ENCODE measurements around the gene MMP17.
"Not testable (repeated sequence)": the region's sequence is repeated elsewhere in the genome, so short reads cannot be mapped to it uniquely, and the experiment has no call there.

The MMP17 gene

GRCh38 chr12:131861261-131862083 is 33.3 kb downstream of the MMP17 start:
- FAIRE-seq: no peak
- no peak for DNase-seq (ENCODE audit: extremely low spot score, insufficient read length, low read depth)

- DNase-seq (ENCODE audit: extremely low spot score, insufficient read length, low read depth): no peak
- FAIRE-seq: no peak
These were observed 33.9 kb downstream of the MMP17 start for GRCh38 chr12:131862084-131862441.

- DNase-seq (ENCODE audit: extremely low spot score, insufficient read length, low read depth) (no peak), FAIRE-seq (no peak)
These were observed 34.4 kb downstream of the MMP17 start for GRCh38 chr12:131862600-131862993.

GRCh38 chr12:131862994-131863710 is 35.0 kb downstream of the MMP17 start:
- no peak for DNase-seq (ENCODE audit: extremely low spot score, insufficient read length, low read depth)
- no peak for FAIRE-seq

- DNase-seq (ENCODE audit: extremely low spot score, insufficient read length, low read depth) (no peak), FAIRE-seq (no peak)
These were observed 35.7 kb downstream of the MMP17 start for GRCh38 chr12:131863711-131864396.

- no peak for FAIRE-seq
- DNase-seq (ENCODE audit: extremely low spot score, insufficient read length, low read depth): no peak
These were observed 36.3 kb downstream of the MMP17 start for GRCh38 chr12:131864469-131864868.

GRCh38 chr12:131865180-131865875 is 37.1 kb downstream of the MMP17 start:
- no peak for FAIRE-seq
- DNase-seq (ENCODE audit: extremely low spot score, insufficient read length, low read depth): no peak

GRCh38 chr12:131867471-131867870 is 39.3 kb downstream of the MMP17 start:
- FAIRE-seq (no peak), DNase-seq (ENCODE audit: extremely low spot score, insufficient read length, low read depth) (no peak)

- DNase-seq (ENCODE audit: extremely low spot score, insufficient read length, low read depth) (no peak), FAIRE-seq (no peak)
These were observed 39.9 kb downstream of the MMP17 start for GRCh38 chr12:131867891-131868675.

GRCh38 chr12:131869871-131870418 is 41.8 kb downstream of the MMP17 start:
- FAIRE-seq: no peak
- DNase-seq (ENCODE audit: extremely low spot score, insufficient read length, low read depth): no peak

GRCh38 chr12:131871677-131872076 is 43.5 kb downstream of the MMP17 start:
- no peak for DNase-seq (ENCODE audit: extremely low spot score, insufficient read length, low read depth)
- FAIRE-seq: no peak

- no peak for FAIRE-seq
- no peak for DNase-seq (ENCODE audit: extremely low spot score, insufficient read length, low read depth)
These were observed 44.2 kb downstream of the MMP17 start for GRCh38 chr12:131872154-131873051.

GRCh38 chr12:131873293-131873692 is 45.1 kb downstream of the MMP17 start:
- no peak for FAIRE-seq

GRCh38 chr12:131874972-131875371 is 46.8 kb downstream of the MMP17 start:
- FAIRE-seq; DNase-seq (ENCODE audit: extremely low spot score, insufficient read length, low read depth): not testable (repeated sequence)

More at GRCh38 chr12:131873293-131873692, 45.1 kb downstream of the MMP17 start:
- DNase-seq (ENCODE audit: extremely low spot score, insufficient read length, low read depth): no peak

GRCh38 chr12:131877216-131877615 is 49.0 kb downstream of the MMP17 start:
- FAIRE-seq; DNase-seq (ENCODE audit: extremely low spot score, insufficient read length, low read depth): not testable (repeated sequence)

GRCh38 chr12:131878436-131878835 is 50.2 kb downstream of the MMP17 start:
- DNase-seq (ENCODE audit: extremely low spot score, insufficient read length, low read depth); FAIRE-seq: not testable (repeated sequence)

- FAIRE-seq (no peak), DNase-seq (ENCODE audit: extremely low spot score, insufficient read length, low read depth) (no peak)
These were observed 54.8 kb downstream of the MMP17 start for GRCh38 chr12:131882804-131883520.

- FAIRE-seq (no peak), DNase-seq (ENCODE audit: extremely low spot score, insufficient read length, low read depth) (no peak)
These were observed 55.3 kb downstream of the MMP17 start for GRCh38 chr12:131883521-131883900.
